GM23248 (cell line): Measurements from ENCODE around the gene SKAP2. TPM values are rescaled to one million over a fixed set of nuclear protein-coding genes. Genes with fewer than 3 reads are reported as not detected.

Experiments used
- DNase-seq: peaks from one replicate; pipeline ENCODE4 v3.0.0-alpha.2; 2015
- H2AFZ ChIP-seq: fragments of 200-600 bp; sonication (generic); 2 replicates; pipeline ENCODE4 v1.6.1; 2016; ENCODE audit warnings: antibody characterized with exemption
- H3F3A ChIP-seq: fragments of 200-600 bp; sonication (generic); 2 replicates; pipeline ENCODE4 v1.6.1; 2016; ENCODE audit warnings: mild to moderate bottlenecking, antibody characterized with exemption, mixed run types; ENCODE audit not compliant: insufficient read depth
- H3K27ac ChIP-seq: fragments of 200-600 bp; sonication (generic); 2 replicates; pipeline ENCODE4 v1.5.1; 2016; ENCODE audit warnings: mild to moderate bottlenecking
- H3K27me3 ChIP-seq: fragments of 200-600 bp; sonication (generic); replicated peaks from 2 replicates; pipeline ENCODE4 v1.6.1; 2016; ENCODE audit warnings: mild to moderate bottlenecking; ENCODE audit not compliant: insufficient read depth
- H3K36me3 ChIP-seq: fragments of 200-600 bp; sonication (generic); 2 replicates; pipeline ENCODE4 v1.6.1; 2016; ENCODE audit warnings: low read depth, mild to moderate bottlenecking
- H3K4me1 ChIP-seq: fragments of 200-600 bp; sonication (generic); 2 replicates; pipeline ENCODE4 v1.6.1; 2016; ENCODE audit warnings: mild to moderate bottlenecking; ENCODE audit not compliant: insufficient read depth
- H3K4me2 ChIP-seq: fragments of 200-600 bp; sonication (generic); one replicate; pipeline ENCODE4 v1.6.1; 2016; ENCODE audit warnings: mild to moderate bottlenecking; ENCODE audit not compliant: unreplicated experiment
- H3K4me3 ChIP-seq: fragments of 200-600 bp; sonication (generic); 2 replicates; pipeline ENCODE4 v1.5.1; 2016; ENCODE audit warnings: mild to moderate bottlenecking
- H3K79me2 ChIP-seq: fragments of 200-600 bp; sonication (generic); 2 replicates; pipeline ENCODE4 v1.6.1; 2016; ENCODE audit warnings: mild to moderate bottlenecking; ENCODE audit not compliant: insufficient read depth
- H3K9ac ChIP-seq: fragments of 200-600 bp; sonication (generic); 2 replicates; pipeline ENCODE4 v1.6.1; 2016; ENCODE audit warnings: mild to moderate bottlenecking
- H3K9me2 ChIP-seq: fragments of 200-600 bp; sonication (generic); 2 replicates; pipeline ENCODE4 v1.6.1; 2016; ENCODE audit warnings: mixed run types, mild to moderate bottlenecking, moderate library complexity; ENCODE audit not compliant: insufficient read depth
- H3K9me3 ChIP-seq: fragments of 200-600 bp; sonication (generic); one replicate; pipeline ENCODE4 v1.6.1; 2017; ENCODE audit warnings: low read depth
- H4K20me1 ChIP-seq: fragments of 200-600 bp; sonication (generic); 2 replicates; pipeline ENCODE4 v1.6.0; 2016; ENCODE audit not compliant: insufficient read depth
- EZH2 ChIP-seq: fragments of 200-600 bp; sonication (generic); IDR thresholded peaks from 2 replicates; pipeline ENCODE4 v1.6.1; 2018; ENCODE audit warnings: antibody characterized with exemption, mild to moderate bottlenecking; ENCODE audit not compliant: insufficient read depth, poor library complexity, severe bottlenecking
- EZH2phosphoT487 ChIP-seq: fragments of 200-600 bp; sonication (generic); IDR thresholded peaks from 2 replicates; pipeline ENCODE4 v1.6.1; 2018; ENCODE audit warnings: antibody characterized with exemption, moderate library complexity, mild to moderate bottlenecking, low read depth; ENCODE audit not compliant: insufficient read depth
- WGBS, 2 experiments: methylation state at CpG; one replicate each; pipeline ENCODE4 v1.1.6; 2015 to 2017; ENCODE audit warnings: low lambda C conversion rate in 2 of 2, low coverage in 1 of 2; ENCODE audit errors: missing lambda C conversion rate in 2 of 2; 5-methylcytosine and 5-hydroxymethylcytosine counted together
- in situ Hi-C: fragments of 300-500 bp; cut with MboI; formaldehyde crosslinking; loops from 2 replicates; pipeline ENCODE4 v1.15.0; 2020
- polyA plus RNA-seq: library from polyadenylated mRNA; unstranded; fragments of >200 nt; fragmentation: Nextera tagmentation; extraction: Ambion mirVana; gene quantifications from 2 replicates; pipeline ENCODE4 v1.2.1, GENCODE V29; 2016
- total RNA-seq: library from RNA; depleted of rRNA; stranded (reverse); fragments of >200 nt; shearing (Covaris generic); gene quantifications from 2 replicates; pipeline ENCODE4 v1.2.3, GENCODE V29; 2014

Gene SKAP2
- total and polyA plus RNA-seq, 2 experiments from 2014 or later: 18.7 to 28.9 TPM

DNA sequence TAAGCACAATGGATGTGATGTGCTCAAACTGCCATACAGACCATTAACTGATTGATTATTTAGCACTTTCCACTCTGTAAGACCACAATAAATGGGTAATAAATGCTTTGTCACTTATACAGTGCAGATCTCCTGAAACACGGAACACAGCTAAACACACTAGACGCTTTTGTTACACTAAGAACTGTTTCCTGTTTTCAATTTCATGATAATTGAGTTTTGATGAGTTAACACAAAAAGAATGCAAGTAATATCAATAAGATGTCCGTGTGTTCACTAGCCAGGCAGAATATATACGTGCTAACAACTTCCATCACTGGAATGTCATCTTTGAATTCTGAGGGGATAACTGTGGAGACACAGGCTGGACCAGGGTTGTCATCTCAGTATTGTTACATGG, 178.8 kb downstream of the SKAP2 start:
- Histone ChIP-seq H3K4me1 (peaks cover 15% of the 10 kb centered on the region), H3K27ac (no peak overlapping the region), H2AFZ (peak overlapping the region; percentile 32; the same call in 1 of the 2 replicates), H3K9me2 (no peaks in the 10 kb centered on the region), H3K79me2 (no peaks in the 10 kb centered on the region), H3F3A (no peaks in the 10 kb centered on the region), H4K20me1 (no peaks in the 10 kb centered on the region), H3K9ac (no peak overlapping the region; the same call in 1 of the 2 replicates), H3K36me3 (no peaks in the 10 kb centered on the region), H3K9me3 (no peaks in the 10 kb centered on the region), H3K27me3 (no peaks in the 10 kb centered on the region), H3K4me3 (no peak overlapping the region), H3K4me2 (no peak overlapping the region)
- WGBS, 2 experiments: 35 to 41% methylated on average over 4 of the region's 4 CpGs
- no peak for TF ChIP-seq EZH2phosphoT487
- TF ChIP-seq EZH2: no peak
- DNase-seq: no peak
- in situ Hi-C loops: no loop called here

- H3K4me1 ChIP-seq: peaks cover 15% of the 10 kb centered on the region
- no peak overlapping the region for H3K4me2 ChIP-seq
- no peaks in the 10 kb centered on the region for H3K79me2 ChIP-seq
- TF ChIP-seq EZH2phosphoT487 (no peak), EZH2 (no peak)
- no peaks in the 10 kb centered on the region for H3K9me2 ChIP-seq
- H3K27ac ChIP-seq: no peak overlapping the region
- no peaks in the 10 kb centered on the region for H3F3A ChIP-seq
- in situ Hi-C loops: no loop called here
- no peak overlapping the region for H3K9ac ChIP-seq
- H2AFZ ChIP-seq: no peak overlapping the region
- no peaks in the 10 kb centered on the region for H3K36me3 ChIP-seq
- DNase-seq: no peak
- no peak overlapping the region for H3K4me3 ChIP-seq
- H3K9me3 ChIP-seq: no peaks in the 10 kb centered on the region
- H4K20me1 ChIP-seq: no peaks in the 10 kb centered on the region
- no peaks in the 10 kb centered on the region for H3K27me3 ChIP-seq
- WGBS, 2 experiments: 73 to 77% methylated on average over 3 of the region's 3 CpGs
These were observed 179.9 kb downstream of the SKAP2 start for GRCh38 chr7:26684447-26684846.

DNA sequence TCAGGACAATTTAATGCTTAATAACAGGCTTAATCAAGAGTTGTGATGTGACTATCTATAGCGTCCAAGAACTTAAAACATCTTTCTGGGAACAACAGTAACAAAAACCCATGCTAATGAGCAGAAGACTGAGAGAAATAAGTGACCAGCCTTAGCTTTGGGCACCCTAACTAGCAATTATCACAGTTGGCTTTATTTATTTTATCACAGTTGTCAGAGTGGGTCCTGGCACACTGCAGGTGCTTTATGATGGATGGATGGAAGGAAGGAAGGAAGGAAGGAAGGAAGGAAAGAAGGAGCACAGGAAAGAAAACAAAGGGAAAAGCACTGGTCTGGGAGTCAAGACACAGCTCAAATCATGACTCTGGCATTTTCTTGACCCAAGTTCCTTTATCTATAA, 181.1 kb downstream of the SKAP2 start:
- DNase-seq: no peak
- Histone ChIP-seq H3K36me3 (no peaks in the 10 kb centered on the region), H4K20me1 (no peaks in the 10 kb centered on the region), H3K4me3 (no peak overlapping the region), H2AFZ (no peak overlapping the region), H3K4me1 (peaks cover 15% of the 10 kb centered on the region), H3K27me3 (no peaks in the 10 kb centered on the region), H3K9ac (no peak overlapping the region), H3K79me2 (no peaks in the 10 kb centered on the region), H3K9me2 (no peaks in the 10 kb centered on the region), H3K9me3 (no peaks in the 10 kb centered on the region), H3F3A (no peaks in the 10 kb centered on the region), H3K4me2 (no peak overlapping the region), H3K27ac (no peak overlapping the region)
- 95% methylated on average over 1 of the region's 1 CpG for WGBS, 2 experiments
- no peak for TF ChIP-seq EZH2
- TF ChIP-seq EZH2phosphoT487: no peak
- in situ Hi-C loops: no loop called here

GRCh38 chr7:26681819-26682418, 182.5 kb downstream of the SKAP2 start:
- Histone ChIP-seq H3K27me3 (no peaks in the 10 kb centered on the region), H3K4me3 (no peak overlapping the region), H3K36me3 (no peaks in the 10 kb centered on the region), H3K27ac (no peak overlapping the region), H3F3A (no peaks in the 10 kb centered on the region), H3K9me3 (no peaks in the 10 kb centered on the region), H4K20me1 (no peaks in the 10 kb centered on the region), H3K9me2 (no peaks in the 10 kb centered on the region), H2AFZ (no peak overlapping the region), H3K4me1 (peaks cover 15% of the 10 kb centered on the region), H3K4me2 (no peak overlapping the region), H3K9ac (no peak overlapping the region), H3K79me2 (no peaks in the 10 kb centered on the region)
- in situ Hi-C loops: no loop called here
- 33 to 34% methylated on average over 3 of the region's 3 CpGs for WGBS, 2 experiments
- peak; percentile 47 for DNase-seq
- no peak for TF ChIP-seq EZH2phosphoT487
- TF ChIP-seq EZH2: no peak

GRCh38 chr7:26680587-26680986, 183.8 kb downstream of the SKAP2 start:
- H3K27ac ChIP-seq: no peak overlapping the region
- no peaks in the 10 kb centered on the region for H4K20me1 ChIP-seq
- H3K4me3 ChIP-seq: no peak overlapping the region
- H3F3A ChIP-seq: peaks cover 10% of the 10 kb centered on the region
- H3K27me3 ChIP-seq: no peaks in the 10 kb centered on the region
- no peaks in the 10 kb centered on the region for H3K79me2 ChIP-seq
- in situ Hi-C loops: no loop called here
- no peak for TF ChIP-seq EZH2phosphoT487
- TF ChIP-seq EZH2: no peak
- no peak for DNase-seq
- no peak overlapping the region for H3K9ac ChIP-seq
- no peaks in the 10 kb centered on the region for H3K36me3 ChIP-seq
- H3K4me2 ChIP-seq: no peak overlapping the region
- H3K4me1 ChIP-seq: peaks cover 8% of the 10 kb centered on the region
- no peaks in the 10 kb centered on the region for H3K9me3 ChIP-seq
- H2AFZ ChIP-seq: no peak overlapping the region
- H3K9me2 ChIP-seq: no peaks in the 10 kb centered on the region
- WGBS, 2 experiments: 89 to 96% methylated on average over 1 of the region's 1 CpG
